K562 (cell line): ENCODE results near the gene GHRL. TPM values are rescaled to one million over a fixed set of nuclear protein-coding genes. Genes with fewer than 3 reads are reported as not detected.

Source experiments
- CBFA2T3 ChIP-seq: fragments of 450-650 bp; IDR thresholded peaks from 2 replicates; pipeline ENCODE4 v1.6.1; 2017
- ERF ChIP-seq: fragments of 450-650 bp; formaldehyde crosslinking; IDR thresholded peaks from 2 replicates; pipeline ENCODE4 v1.4.0; 2020; ENCODE audit warnings: mild to moderate bottlenecking, mixed read lengths
- FOXJ2 ChIP-seq: fragments of 200-800 bp; sonication (Bioruptor generic); IDR thresholded peaks from 2 replicates; pipeline ENCODE4 v1.6.1; 2016; ENCODE audit warnings: missing genetic modification characterization, missing compliant biosample characterization
- JUND ChIP-seq, 2 experiments: IDR thresholded peaks; 2 replicates in 1 of 2; 3 replicates in 1 of 2; pipeline ENCODE4 v1.6.1; 2011; ENCODE audit warnings: borderline replicate concordance in 2 of 2, low read depth in 2 of 2, low read length in 2 of 2, improper control_type of control experiment in 1 of 2, missing biosample characterization in 1 of 2, missing genetic modification characterization in 1 of 2, missing genetic modification reagents in 1 of 2
- MYNN ChIP-seq, 2 experiments: sonication (generic); formaldehyde crosslinking in 1 of 2; IDR thresholded peaks; 2 replicates each; pipeline versions ENCODE4 v1.5.0 to v1.6.1; 2016 to 2020; ENCODE audit warnings: antibody characterized with exemption in 1 of 2, missing genetic modification reagents in 1 of 2
- STAG1 ChIP-seq: sonication (generic); formaldehyde crosslinking; IDR thresholded peaks from 2 replicates; pipeline ENCODE4 v1.5.0; 2020; ENCODE audit warnings: missing genetic modification reagents, borderline replicate concordance
- TEAD1 ChIP-seq, 2 experiments: fragments of 450-650 bp in 1 of 2; sonication (generic) in 1 of 2; formaldehyde crosslinking; IDR thresholded peaks; 2 replicates each; pipeline versions ENCODE4 v1.4.0 to v1.8.0; 2020 to 2022; ENCODE audit warnings: mild to moderate bottlenecking in 2 of 2, missing genetic modification reagents in 1 of 2
- TEAD4 ChIP-seq, 2 experiments: sonication (generic) in 1 of 2; formaldehyde crosslinking in 1 of 2; IDR thresholded peaks; 2 replicates each; pipeline versions ENCODE4 v1.6.1 to v1.8.0; 2012 to 2022; ENCODE audit warnings: borderline replicate concordance in 1 of 2, inconsistent platforms in 1 of 2, low read length in 1 of 2, mild to moderate bottlenecking in 1 of 2, missing genetic modification reagents in 1 of 2
- polyA plus RNA-seq, 8 experiments: library from polyadenylated mRNA; depleted of rRNA in 4 of 8; stranded (reverse) in 5 of 8; unstranded in 3 of 8; fragments of >200 nt; fragmentation: Nextera tagmentation in 2 of 8; fragmentation: Illumina TruSeq in 1 of 8; extraction: Ambion mirVana in 2 of 8; extraction: Trizol in 1 of 8; gene quantifications; 2 replicates each; pipeline versions ENCODE4 v1.2.1 to v1.2.3, GENCODE V29; 2011 to 2014; ENCODE audit warnings: inconsistent platforms in 1 of 8, missing spikeins in 1 of 8
- total RNA-seq, 7 experiments: library from RNA; depleted of rRNA in 6 of 7; stranded (reverse); fragments of >200 nt in 6 of 7; fragmentation: Illumina TruSeq in 2 of 7; extraction: Trizol in 2 of 7; gene quantifications; 2 replicates each; pipeline versions ENCODE4 v1.2.1 to v1.2.3, GENCODE V29; 2011 to 2021; ENCODE audit warnings: low replicate concordance in 1 of 7
- TF ChIP-seq, protein P1 (sequence below): IDR thresholded peaks from 2 replicates; pipeline ENCODE4 v1.6.1; 2014; ENCODE audit warnings: antibody characterized with exemption
- TF ChIP-seq, protein P2 (sequence below): fragments of 450-650 bp; IDR thresholded peaks from 2 replicates; pipeline ENCODE4 v1.6.1; 2016; ENCODE audit warnings: antibody characterized with exemption
- TF ChIP-seq, protein P3 (sequence below): fragments of 450-650 bp; IDR thresholded peaks from 2 replicates; pipeline ENCODE4 v1.6.1; 2016
- TF ChIP-seq, protein P4 (sequence below): sonication (generic); formaldehyde crosslinking; IDR thresholded peaks from 2 replicates; pipeline ENCODE4 v1.8.1; 2023; ENCODE audit warnings: missing genetic modification reagents, mild to moderate bottlenecking, borderline replicate concordance
- TF ChIP-seq, protein P5 (sequence below): fragments of 250-450 bp; sonication (Bioruptor Pico); IDR thresholded peaks from 2 replicates; pipeline ENCODE4 v1.4.0; 2020; ENCODE audit warnings: mild to moderate bottlenecking, moderate library complexity, borderline replicate concordance

GHRL gene
- total and polyA plus RNA-seq, 9 of the 15 experiments (the other 6 are each of a cell fraction or from before 2014, with no cell fraction given): 0.08 to 0.29 (median 0.15) TPM; not detected in 5

DNA sequence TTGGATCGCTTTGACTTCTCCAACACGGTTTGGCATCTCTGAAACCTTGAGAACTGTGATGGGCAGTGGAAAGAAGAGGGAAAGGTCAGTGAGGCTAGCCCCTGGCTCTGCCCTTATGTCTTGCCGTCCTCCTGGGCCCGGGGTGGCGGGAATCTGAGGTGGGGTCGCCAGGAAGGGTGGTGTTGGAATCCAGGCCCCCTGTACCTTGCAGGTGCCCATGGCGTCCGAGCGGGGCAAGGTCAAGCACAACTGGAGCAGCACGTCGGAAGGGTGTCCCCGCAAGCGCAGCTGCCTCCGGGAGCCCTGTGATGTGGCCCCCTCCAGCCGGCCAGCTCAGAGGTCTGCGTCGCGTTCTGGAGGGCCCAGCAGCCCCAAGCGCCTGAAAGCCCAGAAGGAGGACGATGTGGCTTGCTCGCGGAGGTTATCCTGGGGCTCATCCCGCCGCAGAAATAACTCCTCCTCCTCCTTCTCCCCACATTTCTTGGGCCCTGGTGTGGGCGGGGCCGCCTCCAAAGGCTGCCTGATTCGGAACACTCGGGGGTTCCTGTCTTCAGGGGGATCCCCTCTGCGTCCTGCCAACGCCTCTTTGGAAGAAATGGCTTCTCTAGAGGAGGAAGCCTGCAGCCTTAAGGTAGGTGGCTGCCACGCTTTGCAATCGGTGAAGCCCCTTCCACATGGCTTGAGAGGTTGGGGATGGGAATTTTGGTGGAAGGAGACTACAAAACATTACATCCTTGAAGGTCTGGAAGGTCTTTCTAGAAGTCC is 43.6 kb downstream of the GHRL start (continued):
- TF ChIP-seq, protein P1, sequence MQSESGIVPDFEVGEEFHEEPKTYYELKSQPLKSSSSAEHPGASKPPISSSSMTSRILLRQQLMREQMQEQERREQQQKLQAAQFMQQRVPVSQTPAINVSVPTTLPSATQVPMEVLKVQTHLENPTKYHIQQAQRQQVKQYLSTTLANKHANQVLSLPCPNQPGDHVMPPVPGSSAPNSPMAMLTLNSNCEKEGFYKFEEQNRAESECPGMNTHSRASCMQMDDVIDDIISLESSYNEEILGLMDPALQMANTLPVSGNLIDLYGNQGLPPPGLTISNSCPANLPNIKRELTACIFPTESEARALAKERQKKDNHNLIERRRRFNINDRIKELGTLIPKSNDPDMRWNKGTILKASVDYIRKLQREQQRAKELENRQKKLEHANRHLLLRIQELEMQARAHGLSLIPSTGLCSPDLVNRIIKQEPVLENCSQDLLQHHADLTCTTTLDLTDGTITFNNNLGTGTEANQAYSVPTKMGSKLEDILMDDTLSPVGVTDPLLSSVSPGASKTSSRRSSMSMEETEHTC: 0 out of 2 replicates have a peak, but pooled peaks have one; percentile 6
- TF ChIP-seq, protein P2, sequence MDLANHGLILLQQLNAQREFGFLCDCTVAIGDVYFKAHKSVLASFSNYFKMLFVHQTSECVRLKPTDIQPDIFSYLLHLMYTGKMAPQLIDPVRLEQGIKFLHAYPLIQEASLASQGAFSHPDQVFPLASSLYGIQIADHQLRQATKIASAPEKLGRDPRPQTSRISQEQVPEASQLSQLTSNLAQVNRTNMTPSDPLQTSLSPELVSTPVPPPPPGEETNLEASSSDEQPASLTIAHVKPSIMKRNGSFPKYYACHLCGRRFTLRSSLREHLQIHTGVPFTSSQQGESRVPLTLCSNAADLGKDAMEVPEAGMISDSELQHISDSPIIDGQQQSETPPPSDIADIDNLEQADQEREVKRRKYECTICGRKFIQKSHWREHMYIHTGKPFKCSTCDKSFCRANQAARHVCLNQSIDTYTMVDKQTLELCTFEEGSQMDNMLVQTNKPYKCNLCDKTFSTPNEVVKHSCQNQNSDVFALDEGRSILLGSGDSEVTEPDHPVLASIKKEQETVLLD: no peak
- TF ChIP-seq, protein P3, sequence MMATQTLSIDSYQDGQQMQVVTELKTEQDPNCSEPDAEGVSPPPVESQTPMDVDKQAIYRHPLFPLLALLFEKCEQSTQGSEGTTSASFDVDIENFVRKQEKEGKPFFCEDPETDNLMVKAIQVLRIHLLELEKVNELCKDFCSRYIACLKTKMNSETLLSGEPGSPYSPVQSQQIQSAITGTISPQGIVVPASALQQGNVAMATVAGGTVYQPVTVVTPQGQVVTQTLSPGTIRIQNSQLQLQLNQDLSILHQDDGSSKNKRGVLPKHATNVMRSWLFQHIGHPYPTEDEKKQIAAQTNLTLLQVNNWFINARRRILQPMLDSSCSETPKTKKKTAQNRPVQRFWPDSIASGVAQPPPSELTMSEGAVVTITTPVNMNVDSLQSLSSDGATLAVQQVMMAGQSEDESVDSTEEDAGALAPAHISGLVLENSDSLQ: no peak
- TF ChIP-seq JUND (IDR thresholded peaks at IDR 0.05; ENCODE audit: borderline replicate concordance, low read depth, low read length) (no peak), JUND (tag; IDR thresholded peaks at IDR 0.05; ENCODE audit: borderline replicate concordance, low read depth, low read length) (no peak), ERF (CRISPR knock-in tag) (no peak), STAG1 (CRISPR knock-in tag) (0 out of 2 replicates have a peak, but pooled peaks have one; percentile 14), TEAD4 (IDR thresholded peaks at IDR 0.05; ENCODE audit: low read length) (0 out of 2 replicates have a peak, but pooled peaks have one; percentile 17), TEAD4 (CRISPR knock-in tag; IDR thresholded peaks at IDR 0.05; ENCODE audit: borderline replicate concordance) (no peak), MYNN (IDR thresholded peaks at IDR 0.05) (no peak), MYNN (CRISPR knock-in tag; IDR thresholded peaks at IDR 0.05) (no peak), CBFA2T3 (no peak), FOXJ2 (tag) (no peak), TEAD1 (CRISPR knock-in tag; IDR thresholded peaks at IDR 0.05) (0 out of 4 replicates have a peak, but pooled peaks of 1 of the 2 experiments have one; percentile 61)
- TF ChIP-seq, protein P4, sequence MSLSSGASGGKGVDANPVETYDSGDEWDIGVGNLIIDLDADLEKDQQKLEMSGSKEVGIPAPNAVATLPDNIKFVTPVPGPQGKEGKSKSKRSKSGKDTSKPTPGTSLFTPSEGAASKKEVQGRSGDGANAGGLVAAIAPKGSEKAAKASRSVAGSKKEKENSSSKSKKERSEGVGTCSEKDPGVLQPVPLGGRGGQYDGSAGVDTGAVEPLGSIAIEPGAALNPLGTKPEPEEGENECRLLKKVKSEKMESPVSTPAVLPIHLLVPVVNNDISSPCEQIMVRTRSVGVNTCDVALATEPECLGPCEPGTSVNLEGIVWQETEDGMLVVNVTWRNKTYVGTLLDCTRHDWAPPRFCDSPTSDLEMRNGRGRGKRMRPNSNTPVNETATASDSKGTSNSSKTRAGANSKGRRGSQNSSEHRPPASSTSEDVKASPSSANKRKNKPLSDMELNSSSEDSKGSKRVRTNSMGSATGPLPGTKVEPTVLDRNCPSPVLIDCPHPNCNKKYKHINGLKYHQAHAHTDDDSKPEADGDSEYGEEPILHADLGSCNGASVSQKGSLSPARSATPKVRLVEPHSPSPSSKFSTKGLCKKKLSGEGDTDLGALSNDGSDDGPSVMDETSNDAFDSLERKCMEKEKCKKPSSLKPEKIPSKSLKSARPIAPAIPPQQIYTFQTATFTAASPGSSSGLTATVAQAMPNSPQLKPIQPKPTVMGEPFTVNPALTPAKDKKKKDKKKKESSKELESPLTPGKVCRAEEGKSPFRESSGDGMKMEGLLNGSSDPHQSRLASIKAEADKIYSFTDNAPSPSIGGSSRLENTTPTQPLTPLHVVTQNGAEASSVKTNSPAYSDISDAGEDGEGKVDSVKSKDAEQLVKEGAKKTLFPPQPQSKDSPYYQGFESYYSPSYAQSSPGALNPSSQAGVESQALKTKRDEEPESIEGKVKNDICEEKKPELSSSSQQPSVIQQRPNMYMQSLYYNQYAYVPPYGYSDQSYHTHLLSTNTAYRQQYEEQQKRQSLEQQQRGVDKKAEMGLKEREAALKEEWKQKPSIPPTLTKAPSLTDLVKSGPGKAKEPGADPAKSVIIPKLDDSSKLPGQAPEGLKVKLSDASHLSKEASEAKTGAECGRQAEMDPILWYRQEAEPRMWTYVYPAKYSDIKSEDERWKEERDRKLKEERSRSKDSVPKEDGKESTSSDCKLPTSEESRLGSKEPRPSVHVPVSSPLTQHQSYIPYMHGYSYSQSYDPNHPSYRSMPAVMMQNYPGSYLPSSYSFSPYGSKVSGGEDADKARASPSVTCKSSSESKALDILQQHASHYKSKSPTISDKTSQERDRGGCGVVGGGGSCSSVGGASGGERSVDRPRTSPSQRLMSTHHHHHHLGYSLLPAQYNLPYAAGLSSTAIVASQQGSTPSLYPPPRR: no peak
- TF ChIP-seq, protein P5, sequence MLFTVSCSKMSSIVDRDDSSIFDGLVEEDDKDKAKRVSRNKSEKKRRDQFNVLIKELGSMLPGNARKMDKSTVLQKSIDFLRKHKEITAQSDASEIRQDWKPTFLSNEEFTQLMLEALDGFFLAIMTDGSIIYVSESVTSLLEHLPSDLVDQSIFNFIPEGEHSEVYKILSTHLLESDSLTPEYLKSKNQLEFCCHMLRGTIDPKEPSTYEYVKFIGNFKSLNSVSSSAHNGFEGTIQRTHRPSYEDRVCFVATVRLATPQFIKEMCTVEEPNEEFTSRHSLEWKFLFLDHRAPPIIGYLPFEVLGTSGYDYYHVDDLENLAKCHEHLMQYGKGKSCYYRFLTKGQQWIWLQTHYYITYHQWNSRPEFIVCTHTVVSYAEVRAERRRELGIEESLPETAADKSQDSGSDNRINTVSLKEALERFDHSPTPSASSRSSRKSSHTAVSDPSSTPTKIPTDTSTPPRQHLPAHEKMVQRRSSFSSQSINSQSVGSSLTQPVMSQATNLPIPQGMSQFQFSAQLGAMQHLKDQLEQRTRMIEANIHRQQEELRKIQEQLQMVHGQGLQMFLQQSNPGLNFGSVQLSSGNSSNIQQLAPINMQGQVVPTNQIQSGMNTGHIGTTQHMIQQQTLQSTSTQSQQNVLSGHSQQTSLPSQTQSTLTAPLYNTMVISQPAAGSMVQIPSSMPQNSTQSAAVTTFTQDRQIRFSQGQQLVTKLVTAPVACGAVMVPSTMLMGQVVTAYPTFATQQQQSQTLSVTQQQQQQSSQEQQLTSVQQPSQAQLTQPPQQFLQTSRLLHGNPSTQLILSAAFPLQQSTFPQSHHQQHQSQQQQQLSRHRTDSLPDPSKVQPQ (CRISPR knock-in tag): no peak
